K562 (cell line): ENCODE results near the gene MTA2. TPM values are rescaled to one million over a fixed set of nuclear protein-coding genes. Genes with fewer than 3 reads are reported as not detected.
A peak's percentile ranks its signal among the peaks of the same experiment; 100 is the strongest.

Source experiments
- COPS2 ChIP-seq: fragments of 450-650 bp; conservative IDR thresholded peaks from 2 replicates; pipeline ENCODE4 v1.6.1; 2016; ENCODE audit warnings: mild to moderate bottlenecking, moderate library complexity
- E2F4 ChIP-seq: sonication (generic); formaldehyde crosslinking; IDR thresholded peaks from 2 replicates; pipeline ENCODE4 v1.8.0; 2022; ENCODE audit warnings: mild to moderate bottlenecking, low read depth, missing genetic modification reagents
- FOXJ3 ChIP-seq: sonication (generic); formaldehyde crosslinking; IDR thresholded peaks from 2 replicates; pipeline ENCODE4 v1.4.0; 2020; ENCODE audit warnings: mild to moderate bottlenecking, missing genetic modification reagents
- HDGF ChIP-seq: fragments of 450-650 bp; IDR thresholded peaks from 2 replicates; pipeline ENCODE4 v1.6.1; 2016
- KAT7 ChIP-seq: sonication (generic); formaldehyde crosslinking; IDR thresholded peaks from 2 replicates; pipeline ENCODE4 v1.8.0; 2022; ENCODE audit warnings: missing genetic modification reagents, mild to moderate bottlenecking, borderline replicate concordance
- KHSRP ChIP-seq: fragments of 450-650 bp; IDR thresholded peaks from 2 replicates; pipeline ENCODE4 v1.6.1; 2017
- LARP7 ChIP-seq: fragments of 450-650 bp; IDR thresholded peaks from 2 replicates; pipeline ENCODE4 v1.6.1; 2016
- LEF1 ChIP-seq: fragments of 450-650 bp; IDR thresholded peaks from 2 replicates; pipeline ENCODE4 v1.6.1; 2016; ENCODE audit warnings: mild to moderate bottlenecking
- MEIS2 ChIP-seq: fragments of 450-650 bp; IDR thresholded peaks from 2 replicates; pipeline ENCODE4 v1.6.1; 2014; ENCODE audit warnings: mild to moderate bottlenecking; ENCODE audit not compliant: partially characterized antibody
- POLR2B ChIP-seq: fragments of 450-650 bp; IDR thresholded peaks from 2 replicates; pipeline ENCODE4 v1.6.1; 2018; ENCODE audit warnings: low read depth; ENCODE audit not compliant: partially characterized antibody
- POU5F1 ChIP-seq: fragments of 150-350 bp; IDR thresholded peaks from 2 replicates; pipeline ENCODE4 v1.6.1; 2014; ENCODE audit warnings: borderline replicate concordance, low read length, low read depth, mild to moderate bottlenecking; ENCODE audit not compliant: partially characterized antibody
- SP1 ChIP-seq: sonication (generic); formaldehyde crosslinking; IDR thresholded peaks from 2 replicates; pipeline ENCODE4 v1.8.1; 2022; ENCODE audit warnings: mild to moderate bottlenecking, missing genetic modification reagents
- YY1 ChIP-seq, 3 experiments: IDR thresholded peaks; 2 replicates each; pipeline ENCODE4 v1.6.1; 2011; ENCODE audit warnings: low read length in 2 of 3, mild to moderate bottlenecking in 2 of 3, moderate library complexity in 2 of 3, borderline replicate concordance in 1 of 3, control low read depth in 1 of 3, low read depth in 1 of 3; ENCODE audit not compliant: insufficient read depth in 3 of 3, insufficient replicate concordance in 2 of 3, control insufficient read depth in 1 of 3, insufficient read length in 1 of 3; ENCODE audit errors: extremely low read depth in 1 of 3
- ZBTB12 ChIP-seq: fragments of 250-450 bp; sonication (Bioruptor Pico); IDR thresholded peaks from 2 replicates; pipeline ENCODE4 v1.4.0; 2020
- ZBTB17 ChIP-seq: fragments of 450-650 bp; formaldehyde crosslinking; IDR thresholded peaks from 2 replicates; pipeline ENCODE4 v1.4.0; 2020; ENCODE audit warnings: mild to moderate bottlenecking
- ZFPM2 ChIP-seq: fragments of 250-450 bp; sonication (Bioruptor Pico); IDR thresholded peaks from 2 replicates; pipeline ENCODE4 v1.5.1; 2022; ENCODE audit warnings: mild to moderate bottlenecking
- ZNF12 ChIP-seq: sonication (generic); formaldehyde crosslinking; IDR thresholded peaks from 2 replicates; pipeline ENCODE4 v1.4.0; 2020; ENCODE audit warnings: mild to moderate bottlenecking, missing genetic modification reagents
- ZNF146 ChIP-seq: IDR thresholded peaks from one replicate; pipeline ENCODE4 v1.6.1; 2018; ENCODE audit warnings: missing compliant biosample characterization; ENCODE audit not compliant: unreplicated experiment
- ZNF318 ChIP-seq, 2 experiments: fragments of 450-650 bp; IDR thresholded peaks; 2 replicates each; pipeline ENCODE4 v1.6.1; 2016; ENCODE audit warnings: mild to moderate bottlenecking in 2 of 2, borderline replicate concordance in 1 of 2, low read depth in 1 of 2, moderate library complexity in 1 of 2
- polyA plus RNA-seq, 8 experiments: library from polyadenylated mRNA; depleted of rRNA in 4 of 8; stranded (reverse) in 5 of 8; unstranded in 3 of 8; fragments of >200 nt; fragmentation: Nextera tagmentation in 2 of 8; fragmentation: Illumina TruSeq in 1 of 8; extraction: Ambion mirVana in 2 of 8; extraction: Trizol in 1 of 8; gene quantifications; 2 replicates each; pipeline versions ENCODE4 v1.2.1 to v1.2.3, GENCODE V29; 2011 to 2014; ENCODE audit warnings: inconsistent platforms in 1 of 8, missing spikeins in 1 of 8
- total RNA-seq, 7 experiments: library from RNA; depleted of rRNA in 6 of 7; stranded (reverse); fragments of >200 nt in 6 of 7; fragmentation: Illumina TruSeq in 2 of 7; extraction: Trizol in 2 of 7; gene quantifications; 2 replicates each; pipeline versions ENCODE4 v1.2.1 to v1.2.3, GENCODE V29; 2011 to 2021; ENCODE audit warnings: low replicate concordance in 1 of 7

The MTA2 gene
- total and polyA plus RNA-seq, 9 of the 15 experiments (the other 6 are each of a cell fraction or from before 2014, with no cell fraction given): 6.2 to 220 (median 172) TPM

GRCh38 chr11:62611705-62612365 lies 10.2 kb upstream of the MTA2 start (continued):
- TF ChIP-seq ZNF318 (IDR thresholded peaks at IDR 0.05; ENCODE audit: borderline replicate concordance in 1 of 2, low read depth in 1 of 2): no peak
- no peak for TF ChIP-seq COPS2
- TF ChIP-seq POLR2B: no peak
- TF ChIP-seq YY1 (IDR thresholded peaks at IDR 0.05; ENCODE audit: borderline replicate concordance in 1 of 3, control insufficient read depth in 1 of 3, extremely low read depth in 1 of 3, insufficient read depth in 3 of 3, insufficient read length in 1 of 3, insufficient replicate concordance in 2 of 3, low read depth in 1 of 3, low read length in 2 of 3): peak in 2 of 3 experiments; percentile 32 to 48
- no peak for TF ChIP-seq LEF1
- TF ChIP-seq ZBTB17 (CRISPR knock-in tag): no peak
- no peak for TF ChIP-seq LARP7
- TF ChIP-seq POU5F1: no peak
- TF ChIP-seq ZFPM2 (CRISPR knock-in tag): no peak
- no peak for TF ChIP-seq KHSRP
- TF ChIP-seq KAT7 (CRISPR knock-in tag): no peak; the same call in 1 of the 2 replicates
- TF ChIP-seq ZBTB12 (CRISPR knock-in tag): no peak
- TF ChIP-seq HDGF: no peak
- TF ChIP-seq ZNF146 (CRISPR knock-in tag): no peak
- TF ChIP-seq MEIS2: no peak
- TF ChIP-seq SP1 (CRISPR knock-in tag): no peak
- 0 out of 2 replicates have a peak, but pooled peaks have one; percentile 65 for TF ChIP-seq ZNF12
- no peak for TF ChIP-seq E2F4 (CRISPR knock-in tag)
- no peak for TF ChIP-seq FOXJ3 (CRISPR knock-in tag)
